Activated T-cell treated with anti-CD3 and anti-CD28 coated beads, Interleukin-2, amount 50 U/mL, for 72 hours (primary cell): ENCODE data around the gene ADCY2. TPM values are rescaled to one million over a fixed set of nuclear protein-coding genes. Genes with fewer than 3 reads are reported as not detected.
"Not testable (repeated sequence)": the region's sequence is repeated elsewhere in the genome, so short reads cannot be mapped to it uniquely, and the experiment has no call there.

Experiments
- ATAC-seq, 2 donors: fragments of 150-1000 bp; cut with Tn5 transposase; replicated peaks in 1 of 2; 2 replicates each; pipeline ENCODE4 v1.10.0; 2021; ENCODE audit warnings: moderate library complexity in 2 of 2, mild to moderate bottlenecking in 1 of 2
- DNase-seq, 2 donors: peaks; one replicate each; pipeline ENCODE4 v3.0.0; 2021 to 2022; ENCODE audit warnings: mixed read lengths in 1 of 2
- H3K27ac Mint-ChIP-seq: one replicate; pipeline ENCODE4 v1.8.0; 2022; ENCODE audit warnings: mild to moderate bottlenecking, moderate library complexity, mixed read lengths
- H3K27me3 Mint-ChIP-seq: one replicate; pipeline ENCODE4 v1.8.0; 2022; ENCODE audit warnings: low read depth, mixed read lengths
- H3K36me3 Mint-ChIP-seq, 2 donors: one replicate each; pipeline ENCODE4 v1.8.0; 2022; ENCODE audit warnings: mixed read lengths in 2 of 2, mild to moderate bottlenecking in 1 of 2; ENCODE audit not compliant: insufficient read depth in 2 of 2
- H3K4me1 Mint-ChIP-seq: one replicate; pipeline ENCODE4 v1.8.0; 2022; ENCODE audit warnings: low read depth, mixed read lengths
- H3K4me3 Mint-ChIP-seq, 2 donors: one replicate each; pipeline ENCODE4 v1.8.0; 2022; ENCODE audit warnings: mild to moderate bottlenecking in 2 of 2, mixed read lengths in 2 of 2, moderate library complexity in 2 of 2
- H3K9me3 Mint-ChIP-seq, 2 donors: one replicate each; pipeline ENCODE4 v1.8.0; 2022; ENCODE audit warnings: mixed read lengths in 2 of 2
- total RNA-seq, 2 donors: library from RNA; stranded (reverse); gene quantifications; one replicate each; pipeline ENCODE4 v1.2.3, GENCODE V29; 2022

The ADCY2 gene
- total RNA-seq, 2 donors from 2014 or later: not detected

DNA sequence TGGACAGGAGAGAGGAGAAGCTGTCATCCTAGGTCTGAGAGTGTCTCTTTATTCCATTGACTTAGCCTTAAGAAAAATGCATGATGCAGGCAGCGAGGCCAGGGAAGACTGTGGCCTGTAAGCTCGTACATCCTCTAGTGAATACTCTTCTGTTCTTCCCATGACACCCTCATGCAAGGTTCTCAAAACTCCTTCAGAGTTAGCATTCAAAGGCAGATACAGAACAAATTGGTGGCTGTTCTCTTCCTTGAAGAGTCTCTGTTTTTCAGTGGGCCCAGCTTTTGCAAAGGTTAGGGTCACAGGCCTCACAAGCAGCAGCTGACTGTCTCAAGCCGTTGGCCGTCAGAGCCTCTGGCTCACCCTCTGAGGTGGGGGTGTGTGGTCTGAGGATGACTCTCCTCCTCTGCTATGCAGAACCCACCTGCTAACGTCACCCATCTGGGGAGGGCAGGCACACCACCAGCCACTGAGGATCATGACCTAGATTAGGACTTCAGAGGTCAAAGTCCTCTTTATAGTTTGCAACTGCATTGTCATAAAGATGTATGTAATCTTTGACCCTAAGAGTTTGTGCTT lies 15.1 kb downstream of the ADCY2 start:
- DNase-seq: no peak
- ATAC-seq: no peak
- Mint-ChIP-seq H3K27ac (no peak overlapping the region), H3K9me3 (no peaks in the 10 kb centered on the region), H3K4me3 (no peak overlapping the region), H3K27me3 (no peaks in the 10 kb centered on the region), H3K36me3 (no peaks in the 10 kb centered on the region), H3K4me1 (no peaks in the 10 kb centered on the region)

DNA sequence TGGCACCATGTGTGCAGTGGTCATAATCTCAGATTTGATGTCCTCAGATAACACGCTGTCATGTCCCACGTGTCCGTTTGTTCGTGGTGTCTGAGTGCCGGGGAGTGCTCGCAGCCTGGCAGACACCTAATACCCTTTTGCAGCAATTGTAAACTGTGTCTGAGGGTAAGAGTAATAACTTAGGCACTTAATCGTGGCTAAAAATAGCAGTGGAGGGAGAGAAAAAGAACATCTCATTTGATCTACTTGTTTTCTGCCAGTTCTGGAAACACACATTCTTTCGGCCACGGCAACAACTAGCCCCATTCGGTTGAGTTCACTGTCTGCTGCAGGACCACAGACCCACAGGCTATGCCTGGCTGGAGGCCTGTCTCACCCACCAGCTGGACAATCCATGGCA lies 16.5 kb downstream of the ADCY2 start:
- ATAC-seq (no peak), DNase-seq (no peak)
- H3K9me3 Mint-ChIP-seq: no peaks in the 10 kb centered on the region
- H3K4me3 Mint-ChIP-seq: no peak overlapping the region
- H3K36me3 Mint-ChIP-seq: no peaks in the 10 kb centered on the region
- no peaks in the 10 kb centered on the region for H3K4me1 Mint-ChIP-seq
- no peak overlapping the region for H3K27ac Mint-ChIP-seq
- H3K27me3 Mint-ChIP-seq: no peaks in the 10 kb centered on the region

DNA sequence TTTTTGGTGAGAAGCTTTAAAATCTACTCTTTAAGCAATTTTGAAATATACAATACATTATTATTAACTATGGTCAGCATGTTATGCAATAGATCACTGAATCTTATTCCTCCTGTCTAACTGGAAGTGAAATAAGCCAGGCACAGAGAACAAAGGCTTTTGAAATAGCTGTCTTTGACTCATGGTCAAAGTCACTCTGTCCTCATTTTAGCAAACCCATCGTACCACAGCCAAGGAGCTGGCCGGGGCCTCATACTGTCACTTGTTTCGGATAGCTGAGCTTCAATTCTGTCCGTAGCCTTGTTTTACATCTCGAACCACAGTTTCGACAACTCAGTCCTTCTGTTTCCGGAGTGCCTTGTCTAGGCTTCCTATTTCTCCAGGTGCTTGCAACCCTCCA lies 19.2 kb downstream of the ADCY2 start:
- Mint-ChIP-seq H3K4me1 (no peaks in the 10 kb centered on the region), H3K4me3 (no peak overlapping the region), H3K27me3 (peaks cover 11% of the 10 kb centered on the region), H3K27ac (no peak overlapping the region), H3K9me3 (peaks cover 0 to 1% of the 10 kb centered on the region in 2 donors), H3K36me3 (no peaks in the 10 kb centered on the region)
- ATAC-seq: no peak
- DNase-seq: no peak

DNA sequence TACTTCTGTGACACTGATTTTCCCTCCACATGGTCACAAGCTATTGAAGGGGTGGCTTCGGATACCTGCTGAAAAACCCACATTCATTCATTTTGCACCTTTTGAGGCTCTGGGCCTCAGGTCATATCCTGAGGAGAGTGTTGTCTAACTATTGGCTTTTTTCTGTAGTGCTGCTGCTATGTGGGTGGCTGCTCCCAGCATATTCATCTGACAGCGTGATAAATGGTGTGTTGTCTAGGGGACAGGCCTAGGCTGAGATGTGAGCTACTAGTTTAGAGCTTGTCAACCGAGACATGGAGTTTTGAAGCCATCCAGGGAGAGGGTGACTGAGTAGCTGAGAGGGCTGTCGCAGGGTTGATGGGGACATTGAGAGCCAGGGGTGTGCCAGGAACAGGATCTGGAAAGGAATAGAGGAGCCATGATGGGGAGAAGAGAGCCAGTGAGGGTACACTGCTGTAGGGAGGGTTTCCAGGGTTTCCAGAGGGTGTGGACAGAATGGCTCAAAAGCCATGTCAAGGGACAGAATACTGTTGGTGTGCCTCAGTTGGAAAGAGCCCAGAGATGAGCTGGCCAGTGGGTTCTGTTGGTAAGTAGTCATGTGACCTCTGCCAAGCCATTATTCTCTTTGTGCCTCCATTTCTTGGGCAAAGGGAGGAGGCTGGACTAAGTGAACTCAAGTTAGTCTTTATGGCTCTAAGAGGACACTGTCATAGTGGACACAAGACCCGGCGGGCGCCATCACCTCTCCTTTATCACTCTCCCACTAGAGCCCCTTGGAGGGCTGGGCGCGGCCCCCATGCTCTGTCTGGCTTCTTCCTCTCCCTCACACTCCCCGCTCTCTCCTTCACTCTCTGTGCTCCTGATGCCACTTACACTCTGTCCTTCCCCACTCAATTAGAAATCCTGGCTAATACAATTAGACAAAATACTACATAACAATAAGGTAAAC lies 19.9 kb downstream of the ADCY2 start:
- Mint-ChIP-seq H3K27me3 (peaks cover 15% of the 10 kb centered on the region), H3K4me3 (no peak overlapping the region), H3K9me3 (peaks cover 0 to 1% of the 10 kb centered on the region in 2 donors), H3K27ac (no peak overlapping the region), H3K36me3 (no peaks in the 10 kb centered on the region), H3K4me1 (no peaks in the 10 kb centered on the region)
- no peak for ATAC-seq
- no peak for DNase-seq

DNA sequence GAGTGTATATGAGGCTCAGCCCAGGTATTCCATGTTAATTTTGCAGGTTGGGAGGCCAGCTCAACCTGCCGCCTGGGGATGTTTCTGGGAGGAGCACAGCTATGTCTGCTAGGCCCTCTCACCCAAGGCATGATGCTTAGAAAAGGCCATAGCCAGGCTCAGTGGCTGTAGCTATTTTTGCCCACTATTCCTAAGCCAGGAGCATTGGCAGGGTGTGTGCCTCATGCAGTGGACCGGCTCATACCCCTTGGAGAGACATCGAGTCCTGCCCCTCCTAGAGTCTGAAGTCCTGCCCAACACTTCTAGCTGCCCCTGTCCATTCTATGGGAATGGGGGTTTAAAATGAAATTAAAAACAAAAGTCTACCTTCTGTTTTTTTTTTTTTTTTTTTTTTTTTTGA lies 22.3 kb downstream of the ADCY2 start:
- DNase-seq: no peak
- no peak for ATAC-seq
- H3K4me3 Mint-ChIP-seq: no peak overlapping the region
- H3K27ac Mint-ChIP-seq: no peak overlapping the region
- H3K27me3 Mint-ChIP-seq: peaks cover 23% of the 10 kb centered on the region
- no peaks in the 10 kb centered on the region for H3K4me1 Mint-ChIP-seq
- H3K36me3 Mint-ChIP-seq: no peaks in the 10 kb centered on the region
- peaks cover 0 to 1% of the 10 kb centered on the region in 2 donors for H3K9me3 Mint-ChIP-seq

DNA sequence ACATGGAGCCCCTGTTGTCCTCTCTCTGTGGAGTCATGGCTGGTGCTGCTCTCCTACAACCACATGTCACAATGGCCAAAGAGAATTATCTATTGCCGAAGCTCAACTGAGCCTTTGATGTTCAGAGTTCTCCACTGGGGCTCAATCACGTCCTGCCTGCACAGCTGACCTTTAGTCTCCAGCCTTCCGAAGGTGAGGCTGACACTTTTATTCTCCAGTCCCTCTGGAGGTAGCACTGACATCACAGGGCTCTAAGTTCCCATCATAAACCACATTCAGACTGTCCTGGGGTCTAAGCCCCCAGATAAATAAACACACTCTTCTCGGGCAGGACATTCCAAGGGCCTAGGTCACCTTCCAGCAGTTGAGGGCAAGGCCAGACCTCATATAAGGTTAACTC lies 23.4 kb downstream of the ADCY2 start:
- Mint-ChIP-seq H3K9me3 (peaks cover 0 to 4% of the 10 kb centered on the region in 2 donors), H3K4me3 (no peak overlapping the region), H3K27ac (no peak overlapping the region), H3K27me3 (peaks cover 23% of the 10 kb centered on the region), H3K4me1 (no peaks in the 10 kb centered on the region), H3K36me3 (no peaks in the 10 kb centered on the region)
- ATAC-seq (no peak), DNase-seq (no peak)

DNA sequence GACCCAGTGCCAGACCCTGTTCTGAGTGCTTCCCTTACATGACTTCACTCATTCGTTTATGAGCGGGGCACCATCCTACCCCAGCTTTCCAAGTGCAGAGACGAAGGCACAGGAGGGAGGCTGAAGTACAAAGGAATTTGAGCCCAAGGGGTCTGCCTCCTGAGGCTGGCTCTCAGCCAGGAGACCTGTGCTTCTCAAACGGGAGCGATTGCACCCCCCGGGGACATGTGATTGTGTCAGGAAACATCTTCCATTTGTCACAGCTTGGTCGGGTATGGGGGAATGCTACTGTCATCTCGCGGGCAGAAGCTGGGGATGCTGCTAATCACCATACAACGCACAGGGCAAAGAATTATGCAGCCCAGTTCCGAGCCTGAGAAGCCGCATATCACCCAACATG lies 23.9 kb downstream of the ADCY2 start:
- peaks cover 23% of the 10 kb centered on the region for H3K27me3 Mint-ChIP-seq
- ATAC-seq: no peak

DNA sequence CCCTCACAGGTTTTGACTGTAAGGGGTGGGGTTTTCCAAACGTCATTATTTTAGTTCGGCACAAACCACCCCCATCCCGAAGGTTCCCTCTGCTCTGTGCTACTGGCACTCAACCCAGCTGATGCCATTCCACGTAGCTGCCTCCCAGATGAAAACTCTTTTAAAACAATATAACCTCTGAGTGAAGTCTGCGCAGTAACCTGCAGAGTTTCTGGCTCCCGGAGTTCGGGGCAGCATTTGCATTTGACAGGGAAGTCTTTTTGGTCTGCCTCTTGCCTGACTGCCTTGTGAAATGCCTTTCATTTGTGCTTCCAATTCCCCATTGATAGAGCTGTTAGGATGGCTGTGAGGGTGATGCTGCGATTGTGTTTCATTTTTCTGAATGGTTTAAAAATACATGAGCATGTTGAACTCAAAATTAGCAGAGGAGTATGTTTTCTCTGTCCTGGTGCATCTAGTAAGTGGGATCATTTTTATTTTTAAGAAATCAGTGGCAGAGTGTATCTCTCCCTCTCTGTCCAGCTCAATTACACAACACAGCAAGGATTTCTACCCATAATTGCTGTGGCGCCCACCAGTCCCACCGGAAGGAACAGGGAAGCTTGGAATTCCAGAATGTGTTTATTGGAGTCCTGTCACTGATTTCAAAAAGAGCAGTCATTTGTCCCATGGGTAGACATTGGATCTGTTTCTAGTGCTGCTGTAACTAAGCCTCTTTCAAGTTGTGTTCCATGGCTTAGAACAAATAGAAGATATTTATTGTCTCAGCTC lies 24.8 kb downstream of the ADCY2 start:
- no peak overlapping the region for H3K27ac Mint-ChIP-seq
- H3K9me3 Mint-ChIP-seq: peaks cover 0 to 4% of the 10 kb centered on the region in 2 donors
- ATAC-seq (no peak), DNase-seq (no peak)
- no peaks in the 10 kb centered on the region for H3K36me3 Mint-ChIP-seq
- no peaks in the 10 kb centered on the region for H3K4me1 Mint-ChIP-seq
- H3K27me3 Mint-ChIP-seq: peaks cover 23% of the 10 kb centered on the region
- no peak overlapping the region for H3K4me3 Mint-ChIP-seq

More for the DNA sequence above, 23.9 kb downstream of the ADCY2 start:
- no peak for DNase-seq
- Mint-ChIP-seq H3K4me3 (no peak overlapping the region), H3K4me1 (no peaks in the 10 kb centered on the region), H3K27ac (no peak overlapping the region), H3K9me3 (peaks cover 0 to 4% of the 10 kb centered on the region in 2 donors), H3K36me3 (no peaks in the 10 kb centered on the region)

DNA sequence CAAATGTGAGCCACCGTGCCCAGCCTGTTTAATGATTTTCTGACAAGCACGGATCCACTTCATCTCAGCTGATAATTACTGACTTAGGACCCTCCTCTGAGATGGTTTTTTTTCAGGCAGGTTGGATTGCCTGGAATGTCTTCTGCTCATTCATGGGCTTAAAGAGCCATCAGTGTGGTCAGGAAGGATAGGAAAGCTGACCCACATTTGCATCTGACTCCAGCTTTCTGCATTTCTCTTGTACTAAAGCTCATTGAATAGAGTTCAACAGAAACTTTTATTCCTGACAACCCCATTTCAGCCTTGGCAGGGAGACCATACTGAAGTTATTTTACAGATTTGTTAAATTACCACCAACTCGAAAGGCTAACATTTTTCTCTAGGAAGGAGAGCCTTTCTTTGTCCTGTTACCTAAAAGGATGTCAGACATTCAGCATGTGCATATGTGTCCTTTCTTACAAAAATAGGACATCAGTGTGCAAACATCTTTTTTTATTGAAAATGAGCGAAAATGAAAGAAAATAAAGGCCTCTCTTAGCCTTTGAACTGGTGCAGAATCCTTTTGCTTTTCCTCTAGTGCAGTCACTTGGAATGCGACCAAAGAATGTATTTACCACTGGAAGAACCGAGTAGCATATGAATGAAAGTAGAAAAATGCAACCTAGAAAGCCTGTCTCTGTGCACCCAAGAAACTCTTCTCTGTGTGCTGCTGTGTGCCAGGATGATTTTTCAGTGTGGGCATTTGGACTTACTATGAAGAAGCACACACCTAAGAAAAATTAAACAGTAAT lies 26.6 kb downstream of the ADCY2 start:
- ATAC-seq: no peak
- Mint-ChIP-seq H3K36me3 (no peaks in the 10 kb centered on the region), H3K9me3 (peaks cover 0 to 4% of the 10 kb centered on the region in 2 donors), H3K4me1 (no peaks in the 10 kb centered on the region), H3K27ac (no peak overlapping the region), H3K27me3 (peaks cover 23% of the 10 kb centered on the region), H3K4me3 (no peak overlapping the region)
- DNase-seq: no peak

DNA sequence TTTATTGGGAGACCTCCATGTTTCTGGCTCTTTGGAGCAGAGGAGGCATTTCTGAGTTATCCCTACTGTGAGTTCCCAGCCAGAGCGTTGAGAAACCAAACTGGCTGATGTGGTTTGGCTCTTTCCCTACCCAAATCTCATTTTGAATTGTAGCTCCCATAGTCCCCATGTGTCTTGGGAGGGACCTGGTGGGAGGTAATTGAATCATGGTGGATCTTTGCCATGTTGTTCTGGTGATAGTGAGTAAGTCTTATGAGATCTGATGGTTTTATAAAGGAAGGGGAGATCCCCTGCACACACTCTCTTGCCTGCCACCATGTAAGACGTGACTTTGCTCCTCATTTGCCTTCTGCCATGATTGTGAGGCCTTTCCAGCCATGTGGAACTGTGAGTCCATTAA lies 27.3 kb downstream of the ADCY2 start:
- not testable (repeated sequence) for DNase-seq, ATAC-seq, H3K36me3 Mint-ChIP-seq, H3K9me3 Mint-ChIP-seq, H3K27ac Mint-ChIP-seq, H3K4me3 Mint-ChIP-seq, H3K4me1 Mint-ChIP-seq
- H3K27me3 Mint-ChIP-seq: peaks cover 23% of the 10 kb centered on the region

DNA sequence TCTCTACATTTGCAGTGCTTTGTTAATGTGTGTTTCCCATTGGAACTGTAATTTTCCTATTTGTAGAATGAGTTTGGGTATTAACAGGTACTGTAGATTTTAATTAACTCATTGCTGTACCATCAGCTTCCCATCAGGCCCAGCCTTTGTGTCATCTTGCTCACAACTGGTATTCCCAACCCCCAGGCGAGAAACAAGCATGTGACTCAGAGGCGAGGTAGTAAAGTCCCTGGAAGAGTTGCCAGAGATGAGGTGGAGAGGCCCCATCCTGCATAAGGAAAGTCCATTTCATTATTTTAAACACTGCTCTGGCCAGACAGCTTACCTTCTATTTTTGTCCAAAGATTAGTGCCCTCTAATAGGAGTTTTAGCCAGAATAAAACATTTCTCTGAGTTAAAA lies 29.9 kb downstream of the ADCY2 start:
- no peak for ATAC-seq
- H3K36me3 Mint-ChIP-seq: no peaks in the 10 kb centered on the region

DNA sequence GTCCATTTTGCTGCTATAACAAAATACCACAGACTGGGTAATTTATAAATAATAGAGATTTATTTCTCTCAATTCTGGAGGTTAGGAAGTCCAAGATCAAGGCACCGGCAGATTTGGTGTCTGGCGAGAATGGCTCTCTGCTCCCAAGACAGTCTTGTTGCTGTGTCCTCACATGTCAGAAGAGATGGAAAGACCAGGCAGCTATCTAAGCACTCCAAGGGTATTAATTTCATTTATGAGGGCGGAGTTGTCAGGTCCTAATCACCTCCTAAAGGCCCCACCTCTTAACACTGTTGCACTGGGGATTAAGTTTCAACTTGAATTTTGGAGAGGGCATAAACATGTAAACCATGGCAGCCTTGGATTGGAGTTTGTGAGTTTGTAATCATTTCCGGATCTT lies 30.3 kb downstream of the ADCY2 start:
- Mint-ChIP-seq H3K4me3 (no peak overlapping the region), H3K27ac (no peak overlapping the region), H3K36me3 (no peaks in the 10 kb centered on the region), H3K4me1 (no peaks in the 10 kb centered on the region), H3K27me3 (peaks cover 5% of the 10 kb centered on the region), H3K9me3 (peaks cover 0 to 4% of the 10 kb centered on the region in 2 donors)
- DNase-seq (no peak), ATAC-seq (no peak)

More for the DNA sequence above, 29.9 kb downstream of the ADCY2 start:
- H3K9me3 Mint-ChIP-seq: peaks cover 0 to 4% of the 10 kb centered on the region in 2 donors
- H3K27ac Mint-ChIP-seq: no peak overlapping the region
- no peak overlapping the region for H3K4me3 Mint-ChIP-seq
- no peaks in the 10 kb centered on the region for H3K4me1 Mint-ChIP-seq
- no peak for DNase-seq
- peaks cover 9% of the 10 kb centered on the region for H3K27me3 Mint-ChIP-seq
